Posterior vena cava (tissue), 2 donors: ENCODE data around the gene USB1. TPM values are rescaled to one million over a fixed set of nuclear protein-coding genes. Genes with fewer than 3 reads are reported as not detected.

Experiments
- DNase-seq: peaks from one replicate; pipeline ENCODE4 v3.0.0-alpha.2; 2020; ENCODE audit warnings: low spot score
- intact Hi-C, 2 donors: fragments of 100-400 bp; cut with DNase I; formaldehyde crosslinking; loops; one replicate each; pipeline versions ENCODE4 v1.14.1 to v1.14.2; 2022 to 2023
- total RNA-seq, 2 donors: library from RNA; stranded (reverse); fragmentation: NEBNext Ultra II Directional; extraction: Animal tissue kit (Norgen Biotek cat#: 25700); gene quantifications; one replicate each; pipeline ENCODE4 v1.2.1, GENCODE V29; 2021
- donor health status: DM: yes; HTN: yes; CAD: no.
- donor health status: DM: yes; HTN: yes; CAD: no.

USB1 gene
- total RNA-seq, 2 donors from 2014 or later = 34.1 to 39.0 TPM

- DNase-seq = no peak
- intact Hi-C loops = loop anchor here in 1 of 2 donors (10.0 kb wide), 1 partner anchor 227 kb away; no protein-coding TSS in a partner anchor
Observed at GRCh38 chr16:57991551-57992059, 9.6 kb upstream of the USB1 start.

GRCh38 chr16:57992084-57992483 lies 9.1 kb upstream of the USB1 start:
- intact Hi-C loops = loop anchor here in 1 of 2 donors (10.0 kb wide), 1 partner anchor 227 kb away; no protein-coding TSS in a partner anchor
- DNase-seq = no peak

GRCh38 chr16:57993438-57993837 lies 7.8 kb upstream of the USB1 start:
- DNase-seq = no peak
- intact Hi-C loops = loop anchor here in 1 of 2 donors (10.0 kb wide), 1 partner anchor 229 kb away; no protein-coding TSS in a partner anchor

- intact Hi-C loops = loop anchor here in 1 of 2 donors (10.0 kb wide), 1 partner anchor 229 kb away; no protein-coding TSS in a partner anchor
- no peak for DNase-seq
Observed at GRCh38 chr16:57993897-57994296, 7.3 kb upstream of the USB1 start.

- DNase-seq = no peak
- intact Hi-C loops = loop anchor here in 1 of 2 donors (10.0 kb wide), 1 partner anchor 230 kb away; no protein-coding TSS in a partner anchor
Observed at GRCh38 chr16:57994361-57994760, 6.8 kb upstream of the USB1 start.

- DNase-seq = no peak
- intact Hi-C loops = loop anchor here in 1 of 2 donors (10.0 kb wide), 1 partner anchor 230 kb away; no protein-coding TSS in a partner anchor
Observed at GRCh38 chr16:57994778-57995177, 6.4 kb upstream of the USB1 start.

- DNase-seq = no peak
- intact Hi-C loops = loop anchor here in 1 of 2 donors (10.0 kb wide), 1 partner anchor 231 kb away; no protein-coding TSS in a partner anchor
Observed at GRCh38 chr16:57995721-57996405, 5.3 kb upstream of the USB1 start.

GRCh38 chr16:57996406-57997175 lies 4.6 kb upstream of the USB1 start:
- intact Hi-C loops = loop anchor here in 1 of 2 donors (10.0 kb wide), 1 partner anchor 232 kb away; no protein-coding TSS in a partner anchor
- DNase-seq = no peak

GRCh38 chr16:57997176-57997527 lies 4.1 kb upstream of the USB1 start:
- intact Hi-C loops = loop anchor here in 1 of 2 donors (10.0 kb wide), 1 partner anchor 232 kb away; no protein-coding TSS in a partner anchor
- no peak for DNase-seq

GRCh38 chr16:57997528-57998265 lies 3.5 kb upstream of the USB1 start:
- DNase-seq = no peak
- intact Hi-C loops = loop anchor here in 1 of 2 donors (10.0 kb wide), 1 partner anchor 233 kb away; no protein-coding TSS in a partner anchor

GRCh38 chr16:57998486-57998885 lies 2.7 kb upstream of the USB1 start:
- intact Hi-C loops = loop anchor here in 1 of 2 donors (10.0 kb wide), 1 partner anchor 234 kb away; no protein-coding TSS in a partner anchor
- DNase-seq = no peak

- intact Hi-C loops = loop anchor here in 1 of 2 donors (10.0 kb wide), 1 partner anchor 234 kb away; no protein-coding TSS in a partner anchor
- DNase-seq = no peak
Observed at GRCh38 chr16:57998992-57999365, 2.2 kb upstream of the USB1 start.

- intact Hi-C loops = loop anchor here in 1 of 2 donors (10.0 kb wide), 1 partner anchor 235 kb away; no protein-coding TSS in a partner anchor
- DNase-seq = no peak
Observed at GRCh38 chr16:57999366-57999970, 1.7 kb upstream of the USB1 start.

- no peak for DNase-seq
Observed at GRCh38 chr16:57999971-58000705, 1.1 kb upstream of the USB1 start, which contains the start of gene ZNF319. ZNF319 (minus strand) TSS chr16:58000672; CDS start chr16:57998265, 2,407 bp downstream.

GRCh38 chr16:58001781-58002415 lies 691 bp downstream of the USB1 start:
- intact Hi-C loops = loop anchor here in 1 of 2 donors (5.0 to 10.0 kb wide), 2 partner anchors 100 to 247 kb away; no protein-coding TSS in a partner anchor
- no peak for DNase-seq

More at GRCh38 chr16:57999971-58000705, 1.1 kb upstream of the USB1 start, which contains the start of gene ZNF319:
- intact Hi-C loops = loop anchor here (5.0 to 10.0 kb wide), 3 partner anchors 98 to 245 kb away; no protein-coding TSS in a partner anchor

- intact Hi-C loops = loop anchor here in 1 of 2 donors (5.0 to 10.0 kb wide), 2 partner anchors 100 to 248 kb away; no protein-coding TSS in a partner anchor
- DNase-seq = no peak
Observed at GRCh38 chr16:58002416-58002800, 1.2 kb downstream of the USB1 start.

GRCh38 chr16:58002936-58003335 lies 1.7 kb downstream of the USB1 start:
- DNase-seq = no peak
- intact Hi-C loops = loop anchor here in 1 of 2 donors (5.0 to 10.0 kb wide), 2 partner anchors 101 to 248 kb away; no protein-coding TSS in a partner anchor
